ENCODE results near the gene MTM1.

The MTM1 gene

DNA sequence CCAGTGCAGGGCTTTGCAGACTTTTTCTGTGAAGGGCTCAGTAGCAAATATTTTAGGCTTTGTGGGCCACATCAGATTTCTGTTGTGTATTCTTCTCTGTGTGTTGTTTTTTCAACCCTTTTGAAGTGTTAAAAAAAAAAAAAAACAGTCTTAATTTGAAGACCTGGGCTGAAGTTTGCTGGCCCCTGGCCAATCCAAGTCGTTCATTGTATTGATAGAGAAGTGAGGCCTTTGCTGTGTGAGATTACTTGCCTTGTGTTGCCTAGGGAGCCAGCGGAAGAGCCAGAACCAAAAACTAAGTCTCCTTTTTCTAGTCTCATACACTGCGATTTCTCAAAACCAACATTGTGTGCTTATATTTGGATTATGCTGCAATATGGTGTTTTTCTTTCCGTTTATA is 46.9 kb downstream of the MTM1 start:
- Histone ChIP-seq H3K4me2 (ENCODE audit: low read length) (no peak overlapping the region), H3K4me1 (ENCODE audit: control insufficient read depth, low read depth, low read length) (no peaks in the 10 kb centered on the region), H3K27me3 (ENCODE audit: insufficient read depth, low read length, poor library complexity) (no peaks in the 10 kb centered on the region), H3K56ac (ENCODE audit: low read length) (no peak overlapping the region), H3K27ac (ENCODE audit: low read depth, low read length) (no peak overlapping the region), H3K4me3 (ENCODE audit: low read length) (no peak overlapping the region), H4K5ac (ENCODE audit: low read length) (no peak overlapping the region), H3K79me2 (ENCODE audit: control insufficient read depth, insufficient read depth, low read length) (no peaks in the 10 kb centered on the region), H2BK15ac (replicated peaks; ENCODE audit: low read depth) (no peak overlapping the region), H3K23ac (ENCODE audit: low read length) (no peak overlapping the region), H3K18ac (ENCODE audit: low read length) (no peak overlapping the region), H3K79me1 (ENCODE audit: low read length) (no peaks in the 10 kb centered on the region), H2BK5ac (ENCODE audit: low read length) (no peak overlapping the region), H4K8ac (ENCODE audit: low read depth, low read length) (no peak overlapping the region), H2AK5ac (ENCODE audit: low read length) (no peak overlapping the region), H3K4ac (ENCODE audit: low read depth, low read length) (no peak overlapping the region), H3K9ac (ENCODE audit: low read length) (no peak overlapping the region), H3K36me3 (ENCODE audit: control insufficient read depth, insufficient read depth, low read length) (no peaks in the 10 kb centered on the region), H2BK120ac (ENCODE audit: low read depth, low read length) (no peak overlapping the region)
- WGBS (ENCODE audit: extremely low coverage, insufficient coverage, low lambda C conversion rate), result no CpG with 5 or more reads among the region's 4 CpGs
- DNase-seq, result no peak

DNA sequence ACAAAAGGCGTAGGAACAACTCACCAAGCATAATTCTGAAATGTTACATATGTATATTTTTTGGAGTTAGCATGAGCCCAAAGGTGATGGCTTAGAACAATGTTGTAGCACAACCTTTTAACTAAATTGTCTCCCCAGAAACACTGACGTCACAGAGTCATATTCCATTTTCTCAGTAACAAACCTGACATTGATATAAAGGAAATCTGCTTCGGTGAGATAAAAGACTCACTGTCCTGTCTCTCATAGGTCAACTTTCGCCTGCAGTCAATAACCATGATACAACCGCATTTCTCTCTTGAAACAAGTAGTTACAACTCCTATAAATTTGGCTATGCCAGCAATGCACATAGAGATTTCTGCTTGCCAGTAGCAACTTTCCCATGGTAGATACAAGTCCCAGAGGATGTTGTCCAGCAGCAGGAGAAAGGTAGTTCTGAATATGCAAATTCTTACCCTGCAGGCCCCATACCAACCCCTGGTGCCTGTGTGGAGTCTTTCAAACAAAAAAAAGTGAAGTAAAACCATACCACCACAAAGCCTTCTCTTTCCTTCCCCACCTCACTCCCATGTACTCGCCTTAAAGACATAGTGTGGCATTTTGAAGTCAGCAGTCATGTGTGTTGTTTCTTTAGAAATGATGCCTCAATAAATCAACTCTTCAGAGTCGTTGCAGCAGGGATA is 47.9 kb downstream of the MTM1 start:
- Histone ChIP-seq H3K56ac (ENCODE audit: low read length) (no peak overlapping the region), H3K23ac (ENCODE audit: low read length) (no peak overlapping the region), H3K79me2 (ENCODE audit: control insufficient read depth, insufficient read depth, low read length) (no peaks in the 10 kb centered on the region), H3K4me3 (ENCODE audit: low read length) (no peak overlapping the region), H2BK5ac (ENCODE audit: low read length) (no peak overlapping the region), H3K79me1 (ENCODE audit: low read length) (no peaks in the 10 kb centered on the region), H2BK15ac (replicated peaks; ENCODE audit: low read depth) (no peak overlapping the region), H3K4me1 (ENCODE audit: control insufficient read depth, low read depth, low read length) (no peaks in the 10 kb centered on the region), H3K4ac (ENCODE audit: low read depth, low read length) (no peak overlapping the region), H3K36me3 (ENCODE audit: control insufficient read depth, insufficient read depth, low read length) (no peaks in the 10 kb centered on the region), H3K9ac (ENCODE audit: low read length) (no peak overlapping the region), H3K18ac (ENCODE audit: low read length) (no peak overlapping the region), H3K4me2 (ENCODE audit: low read length) (no peak overlapping the region), H3K27me3 (ENCODE audit: insufficient read depth, low read length, poor library complexity) (no peaks in the 10 kb centered on the region), H2BK120ac (ENCODE audit: low read depth, low read length) (no peak overlapping the region), H4K5ac (ENCODE audit: low read length) (no peak overlapping the region), H2AK5ac (ENCODE audit: low read length) (no peak overlapping the region), H4K8ac (ENCODE audit: low read depth, low read length) (no peak overlapping the region), H3K27ac (ENCODE audit: low read depth, low read length) (no peak overlapping the region)
- no peak for DNase-seq
- WGBS (ENCODE audit: extremely low coverage, insufficient coverage, low lambda C conversion rate), result no CpG with 5 or more reads among the region's 7 CpGs

DNA sequence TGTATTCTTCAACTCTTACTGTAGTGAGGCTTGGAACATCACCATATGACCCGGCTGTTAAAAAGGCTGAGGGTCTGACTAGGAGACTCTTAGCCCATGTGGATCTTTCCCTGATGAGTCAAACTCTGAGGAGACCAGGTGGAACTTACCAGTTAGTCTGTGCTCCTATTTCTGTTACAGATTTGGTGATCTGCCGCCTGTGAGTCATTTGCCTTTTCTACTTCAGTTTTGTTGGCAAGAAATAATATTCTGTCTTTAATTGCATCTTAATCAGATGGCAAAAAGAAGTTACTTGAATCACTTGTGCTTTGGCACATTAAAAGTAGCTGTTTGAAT is 48.4 kb downstream of the MTM1 start:
- Histone ChIP-seq H4K5ac (ENCODE audit: low read length) (no peak overlapping the region), H3K79me1 (ENCODE audit: low read length) (no peaks in the 10 kb centered on the region), H3K79me2 (ENCODE audit: control insufficient read depth, insufficient read depth, low read length) (no peaks in the 10 kb centered on the region), H3K9ac (ENCODE audit: low read length) (no peak overlapping the region), H3K18ac (ENCODE audit: low read length) (no peak overlapping the region), H3K27ac (ENCODE audit: low read depth, low read length) (no peak overlapping the region), H3K23ac (ENCODE audit: low read length) (no peak overlapping the region), H3K4ac (ENCODE audit: low read depth, low read length) (no peak overlapping the region), H3K4me3 (ENCODE audit: low read length) (no peak overlapping the region), H3K4me1 (ENCODE audit: control insufficient read depth, low read depth, low read length) (no peaks in the 10 kb centered on the region), H3K27me3 (ENCODE audit: insufficient read depth, low read length, poor library complexity) (no peaks in the 10 kb centered on the region), H2AK5ac (ENCODE audit: low read length) (no peak overlapping the region), H2BK15ac (replicated peaks; ENCODE audit: low read depth) (no peak overlapping the region), H2BK5ac (ENCODE audit: low read length) (no peak overlapping the region), H3K4me2 (ENCODE audit: low read length) (no peak overlapping the region), H3K56ac (ENCODE audit: low read length) (no peak overlapping the region), H2BK120ac (ENCODE audit: low read depth, low read length) (no peak overlapping the region), H3K36me3 (ENCODE audit: control insufficient read depth, insufficient read depth, low read length) (no peaks in the 10 kb centered on the region), H4K8ac (ENCODE audit: low read depth, low read length) (no peak overlapping the region)
- DNase-seq, result no peak
- no CpG with 5 or more reads among the region's 2 CpGs for WGBS (ENCODE audit: extremely low coverage, insufficient coverage, low lambda C conversion rate)

DNA sequence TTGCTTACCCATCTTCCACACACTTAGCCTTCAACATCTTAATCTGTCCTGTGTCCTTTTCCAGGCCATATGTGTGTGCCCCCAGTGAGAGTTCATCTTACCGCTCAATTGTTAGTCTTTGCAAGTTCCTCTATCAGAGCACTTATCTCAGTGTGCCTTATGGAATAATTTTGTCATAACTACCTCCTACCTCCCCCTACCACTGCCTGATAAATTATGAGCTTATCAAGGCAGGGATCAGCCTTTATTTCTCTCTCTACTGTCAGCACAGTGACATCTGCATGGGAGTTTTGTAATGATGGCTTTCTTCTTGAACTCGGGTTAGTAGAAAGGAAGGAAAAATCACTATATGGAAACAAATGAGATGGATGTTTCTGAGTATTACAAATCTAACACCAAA is 53.2 kb downstream of the MTM1 start:
- H3K4me1 ChIP-seq (ENCODE audit: control insufficient read depth, low read depth, low read length), result no peaks in the 10 kb centered on the region
- no CpG with 5 or more reads among the region's 2 CpGs for WGBS (ENCODE audit: extremely low coverage, insufficient coverage, low lambda C conversion rate)

DNA sequence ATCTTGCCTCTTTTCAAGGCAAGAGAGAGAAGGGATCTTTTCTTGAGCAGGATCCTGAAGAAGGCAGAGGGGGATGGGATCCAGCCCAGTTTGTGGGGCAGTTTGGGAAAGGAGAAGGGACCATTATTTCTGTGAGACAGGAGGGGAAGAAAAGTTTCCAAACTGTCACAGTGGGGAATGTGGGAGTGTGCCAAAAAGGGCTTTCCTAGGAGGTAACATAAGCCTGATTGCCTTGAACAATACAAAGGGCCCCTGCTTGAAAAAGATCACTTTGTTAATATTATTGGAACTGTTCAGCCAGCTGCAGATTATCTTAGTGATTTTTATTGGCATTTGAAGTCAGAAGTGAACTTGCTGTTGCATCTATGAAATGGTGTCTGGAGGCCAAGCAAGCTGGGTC is 55.2 kb downstream of the MTM1 start:
- no peak overlapping the region for H2BK15ac ChIP-seq (replicated peaks; ENCODE audit: low read depth)
- no peak overlapping the region for H3K4ac ChIP-seq (ENCODE audit: low read depth, low read length)
- H3K4me3 ChIP-seq (ENCODE audit: low read length), result no peak overlapping the region
- H3K9ac ChIP-seq (ENCODE audit: low read length), result no peak overlapping the region
- no peak overlapping the region for H3K27ac ChIP-seq (ENCODE audit: low read depth, low read length)
- no peak overlapping the region for H3K23ac ChIP-seq (ENCODE audit: low read length)
- H2BK5ac ChIP-seq (ENCODE audit: low read length), result no peak overlapping the region
- no peak overlapping the region for H3K56ac ChIP-seq (ENCODE audit: low read length)
- H3K4me1 ChIP-seq (ENCODE audit: control insufficient read depth, low read depth, low read length), result no peaks in the 10 kb centered on the region
- H3K18ac ChIP-seq (ENCODE audit: low read length), result no peak overlapping the region
- no peak overlapping the region for H4K8ac ChIP-seq (ENCODE audit: low read depth, low read length)
- no peak for DNase-seq
- no peak overlapping the region for H4K5ac ChIP-seq (ENCODE audit: low read length)
- no peaks in the 10 kb centered on the region for H3K79me1 ChIP-seq (ENCODE audit: low read length)
- H3K36me3 ChIP-seq (ENCODE audit: control insufficient read depth, insufficient read depth, low read length), result no peaks in the 10 kb centered on the region
- no peaks in the 10 kb centered on the region for H3K79me2 ChIP-seq (ENCODE audit: control insufficient read depth, insufficient read depth, low read length)
- H3K4me2 ChIP-seq (ENCODE audit: low read length), result no peak overlapping the region
- H3K27me3 ChIP-seq (ENCODE audit: insufficient read depth, low read length, poor library complexity), result no peaks in the 10 kb centered on the region
- H2AK5ac ChIP-seq (ENCODE audit: low read length), result no peak overlapping the region
- no peak overlapping the region for H2BK120ac ChIP-seq (ENCODE audit: low read depth, low read length)

More for the DNA sequence above, 53.2 kb downstream of the MTM1 start:
- Histone ChIP-seq H3K27me3 (ENCODE audit: insufficient read depth, low read length, poor library complexity) (no peaks in the 10 kb centered on the region), H3K4me2 (ENCODE audit: low read length) (no peak overlapping the region), H2BK5ac (ENCODE audit: low read length) (no peak overlapping the region), H2AK5ac (ENCODE audit: low read length) (no peak overlapping the region), H3K18ac (ENCODE audit: low read length) (no peak overlapping the region), H3K36me3 (ENCODE audit: control insufficient read depth, insufficient read depth, low read length) (no peaks in the 10 kb centered on the region), H4K8ac (ENCODE audit: low read depth, low read length) (no peak overlapping the region), H3K23ac (ENCODE audit: low read length) (no peak overlapping the region), H3K79me2 (ENCODE audit: control insufficient read depth, insufficient read depth, low read length) (no peaks in the 10 kb centered on the region), H3K9ac (ENCODE audit: low read length) (no peak overlapping the region), H3K79me1 (ENCODE audit: low read length) (no peaks in the 10 kb centered on the region), H3K4ac (ENCODE audit: low read depth, low read length) (no peak overlapping the region), H3K56ac (ENCODE audit: low read length) (no peak overlapping the region), H2BK120ac (ENCODE audit: low read depth, low read length) (no peak overlapping the region), H3K4me3 (ENCODE audit: low read length) (no peak overlapping the region), H3K27ac (ENCODE audit: low read depth, low read length) (no peak overlapping the region), H2BK15ac (replicated peaks; ENCODE audit: low read depth) (no peak overlapping the region), H4K5ac (ENCODE audit: low read length) (no peak overlapping the region)
- no peak for DNase-seq

DNA sequence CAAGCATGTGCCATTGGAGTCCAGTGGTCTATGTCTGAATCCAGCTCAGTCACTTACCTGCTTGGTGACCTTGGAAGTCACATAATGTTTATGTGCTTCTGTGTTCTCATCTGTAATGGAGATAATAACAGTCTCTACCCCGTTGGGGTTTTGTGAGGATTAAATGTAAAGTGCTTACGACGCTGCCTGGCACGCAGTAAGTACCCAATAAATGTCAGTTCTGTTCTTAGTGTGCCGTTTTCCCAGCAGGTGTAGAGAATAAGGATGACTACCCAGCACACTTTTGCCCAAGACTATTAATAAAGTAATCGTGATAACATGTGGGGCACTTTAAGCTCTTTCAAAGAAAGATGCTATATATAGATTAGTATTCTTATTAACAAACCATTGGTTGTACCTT is 56.7 kb downstream of the MTM1 start:
- Histone ChIP-seq H4K8ac (ENCODE audit: low read depth, low read length) (no peak overlapping the region), H3K4ac (ENCODE audit: low read depth, low read length) (no peak overlapping the region), H3K23ac (ENCODE audit: low read length) (no peak overlapping the region), H3K36me3 (ENCODE audit: control insufficient read depth, insufficient read depth, low read length) (no peaks in the 10 kb centered on the region), H3K27ac (ENCODE audit: low read depth, low read length) (no peak overlapping the region), H2BK5ac (ENCODE audit: low read length) (no peak overlapping the region), H3K79me2 (ENCODE audit: control insufficient read depth, insufficient read depth, low read length) (no peaks in the 10 kb centered on the region), H3K56ac (ENCODE audit: low read length) (no peak overlapping the region), H4K5ac (ENCODE audit: low read length) (no peak overlapping the region), H2AK5ac (ENCODE audit: low read length) (no peak overlapping the region), H3K79me1 (ENCODE audit: low read length) (no peaks in the 10 kb centered on the region), H2BK15ac (replicated peaks; ENCODE audit: low read depth) (no peak overlapping the region), H2BK120ac (ENCODE audit: low read depth, low read length) (no peak overlapping the region), H3K27me3 (ENCODE audit: insufficient read depth, low read length, poor library complexity) (no peaks in the 10 kb centered on the region), H3K4me2 (ENCODE audit: low read length) (no peak overlapping the region), H3K4me1 (ENCODE audit: control insufficient read depth, low read depth, low read length) (no peaks in the 10 kb centered on the region), H3K4me3 (ENCODE audit: low read length) (no peak overlapping the region), H3K18ac (ENCODE audit: low read length) (no peak overlapping the region), H3K9ac (ENCODE audit: low read length) (no peak overlapping the region)
- DNase-seq, result no peak
- WGBS (ENCODE audit: extremely low coverage, insufficient coverage, low lambda C conversion rate), result no CpG with 5 or more reads among the region's 6 CpGs

All from mesendoderm (in vitro differentiated cells).